ENCODE measurements around the gene NAT16. TPM values are rescaled to one million over a fixed set of nuclear protein-coding genes. Genes with fewer than 3 reads are reported as not detected.

The NAT16 gene
- total and polyA plus RNA-seq, 2 of the 13 experiments (the other 11 are each of a cell fraction or from before 2014, with no cell fraction given) = 0.04 TPM; not detected in 1

GRCh38 chr7:101220295-101220694 lies 40.2 kb upstream of the NAT16 start (continued):
- peak; percentile 27; the same call in 1 of the 2 replicates for TF ChIP-seq PATZ1 (CRISPR knock-in tag; IDR thresholded peaks at IDR 0.05)
- no peak for TF ChIP-seq ZNF383 (CRISPR knock-in tag; IDR thresholded peaks at IDR 0.05; ENCODE audit: borderline replicate concordance)
- no peak for TF ChIP-seq HDAC1 (CRISPR knock-in tag; IDR thresholded peaks at IDR 0.05)
- peak; percentile 95 for TF ChIP-seq ZNF652 (CRISPR knock-in tag; IDR thresholded peaks at IDR 0.05; ENCODE audit: borderline replicate concordance, low read depth)
- no peak for TF ChIP-seq NFE2L2 (IDR thresholded peaks at IDR 0.05; ENCODE audit: low read length)
- TF ChIP-seq NFYC (CRISPR knock-in tag; IDR thresholded peaks at IDR 0.05) = no peak
- no peak for TF ChIP-seq NR0B2 (CRISPR knock-in tag; IDR thresholded peaks at IDR 0.05)
- no peak for TF ChIP-seq ATF7 (IDR thresholded peaks at IDR 0.05)
- TF ChIP-seq ATF7 (CRISPR knock-in tag; IDR thresholded peaks at IDR 0.05) = no peak
- TF ChIP-seq ARNT (IDR thresholded peaks at IDR 0.05) = no peak
- peak; percentile 33; the same call in 1 of the 2 replicates for TF ChIP-seq FOXJ3 (CRISPR knock-in tag; IDR thresholded peaks at IDR 0.05; ENCODE audit: borderline replicate concordance)
- 0 out of 2 replicates have a peak, but pooled peaks have one; percentile 49 for TF ChIP-seq MAX (IDR thresholded peaks at IDR 0.05)
- TF ChIP-seq ZNF703 (CRISPR knock-in tag; IDR thresholded peaks at IDR 0.05; ENCODE audit: borderline replicate concordance) = no peak
- TF ChIP-seq PREB (CRISPR knock-in tag; IDR thresholded peaks at IDR 0.05) = no peak
- TF ChIP-seq SKIL (CRISPR knock-in tag; IDR thresholded peaks at IDR 0.05; ENCODE audit: borderline replicate concordance) = no peak
- no peak for TF ChIP-seq SOX13 (IDR thresholded peaks at IDR 0.05)
- TF ChIP-seq SOX13 (CRISPR knock-in tag; conservative IDR thresholded peaks at IDR 0.05 in 1 of 2, IDR thresholded peaks at IDR 0.05 in 1 of 2) = peak in 1 of 2 experiments; percentile 51; a peak in 1 of 4 replicates
- TF ChIP-seq ZNF766 (CRISPR knock-in tag; IDR thresholded peaks at IDR 0.05; ENCODE audit: borderline replicate concordance) = no peak
- no peak for TF ChIP-seq SNAPC5 (CRISPR knock-in tag; IDR thresholded peaks at IDR 0.05; ENCODE audit: borderline replicate concordance)
- no peak for TF ChIP-seq IRX3 (CRISPR knock-in tag; IDR thresholded peaks at IDR 0.05; ENCODE audit: borderline replicate concordance, low read depth)
- TF ChIP-seq PLRG1 (conservative IDR thresholded peaks at IDR 0.05) = no peak
- TF ChIP-seq ZBTB33 (CRISPR knock-in tag; IDR thresholded peaks at IDR 0.05) = peak; percentile 64
- peak; percentile 69; the same call in 1 of the 2 replicates for TF ChIP-seq ZMYM2 (CRISPR knock-in tag; IDR thresholded peaks at IDR 0.05)
- TF ChIP-seq ZNF207 (IDR thresholded peaks at IDR 0.05; ENCODE audit: borderline replicate concordance) = no peak
